GM21529 (cell line): ENCODE measurements around the gene ROBO1.

Experiments used
- ATAC-seq: cut with Tn5 transposase; IDR thresholded peaks from one replicate; pipeline ENCODE4 v1.9.1; 2021; ENCODE audit not compliant: unreplicated experiment

The ROBO1 gene

GRCh38 chr3:78992830-78993229, 775.0 kb downstream of the ROBO1 start:
- no peak for ATAC-seq

GRCh38 chr3:78992400-78992799, 775.4 kb downstream of the ROBO1 start:
- no peak for ATAC-seq

DNA sequence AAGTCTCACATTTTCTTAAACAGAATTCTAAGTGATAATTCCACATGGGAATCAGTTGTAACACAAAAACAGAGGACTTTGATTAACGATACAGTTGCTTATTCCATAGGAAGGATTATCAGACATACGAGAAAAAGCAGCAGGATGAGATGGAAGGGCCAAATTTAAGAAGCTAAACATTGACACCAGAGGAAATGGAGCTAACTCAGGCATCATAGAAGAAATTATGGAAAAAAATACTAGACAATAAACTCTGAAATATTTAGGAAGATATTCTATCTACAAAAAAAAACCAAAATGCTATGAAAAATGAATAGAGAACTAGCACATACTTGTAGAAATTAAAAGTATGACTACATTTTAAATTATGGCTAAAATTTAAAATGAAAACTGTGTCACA, 776.1 kb downstream of the ROBO1 start:
- no peak for ATAC-seq

- ATAC-seq = no peak
These were observed 777.6 kb downstream of the ROBO1 start for GRCh38 chr3:78990156-78990555.

- ATAC-seq = no peak
These were observed 779.5 kb downstream of the ROBO1 start for GRCh38 chr3:78988324-78988723.

DNA sequence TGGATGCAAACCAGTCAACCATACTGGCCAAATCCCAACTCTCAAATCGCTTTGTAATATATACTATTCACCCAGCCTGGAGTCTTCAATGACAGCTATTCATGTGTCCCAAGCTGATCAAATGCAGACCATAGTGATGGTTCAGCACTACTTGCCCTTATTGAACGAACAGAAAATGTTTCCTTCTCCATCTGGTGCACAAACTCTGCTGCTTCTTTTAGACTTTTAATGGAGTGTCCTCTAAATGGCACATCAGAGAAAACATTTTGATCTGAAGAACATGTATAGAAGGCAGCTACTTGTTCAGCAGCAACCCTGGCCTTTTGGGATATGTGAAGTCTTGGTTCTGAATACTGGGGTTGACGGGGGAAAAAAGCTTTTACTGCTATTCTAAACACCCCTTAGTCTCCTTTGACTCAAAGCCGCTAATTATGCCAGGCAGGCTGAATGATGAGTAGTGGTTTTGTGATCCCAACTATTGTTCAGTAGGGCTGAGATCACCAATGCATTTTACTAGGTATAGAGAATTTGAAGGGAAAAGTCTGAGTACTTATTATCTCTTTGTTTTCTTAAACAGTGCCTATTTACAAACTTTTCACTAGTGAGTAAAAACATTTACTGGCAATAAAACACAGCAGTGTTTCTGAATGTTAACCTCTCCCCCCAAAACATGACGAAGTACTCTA, 781.2 kb downstream of the ROBO1 start:
- ATAC-seq = no peak

- no peak for ATAC-seq
These were observed 781.8 kb downstream of the ROBO1 start for GRCh38 chr3:78985981-78986380.

DNA sequence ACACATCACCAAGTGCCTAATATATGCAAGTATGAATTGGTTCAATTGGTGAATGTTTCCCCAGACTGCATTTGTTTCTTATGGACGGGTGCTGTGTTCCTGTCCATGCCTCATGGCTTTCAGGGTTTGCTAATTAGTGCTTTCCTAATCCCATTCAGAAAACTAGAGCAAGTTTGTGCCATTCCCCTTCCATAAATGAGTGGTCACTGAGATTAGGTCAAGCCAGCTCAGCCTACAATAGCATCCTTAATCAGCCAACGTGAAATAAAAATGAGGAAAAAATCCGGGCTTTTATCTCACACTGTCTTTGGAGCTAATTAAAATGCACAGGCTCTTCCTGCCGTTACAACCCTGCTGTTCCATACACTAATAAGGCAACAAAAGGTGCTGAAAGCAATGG, 788.8 kb downstream of the ROBO1 start:
- ATAC-seq = no peak

DNA sequence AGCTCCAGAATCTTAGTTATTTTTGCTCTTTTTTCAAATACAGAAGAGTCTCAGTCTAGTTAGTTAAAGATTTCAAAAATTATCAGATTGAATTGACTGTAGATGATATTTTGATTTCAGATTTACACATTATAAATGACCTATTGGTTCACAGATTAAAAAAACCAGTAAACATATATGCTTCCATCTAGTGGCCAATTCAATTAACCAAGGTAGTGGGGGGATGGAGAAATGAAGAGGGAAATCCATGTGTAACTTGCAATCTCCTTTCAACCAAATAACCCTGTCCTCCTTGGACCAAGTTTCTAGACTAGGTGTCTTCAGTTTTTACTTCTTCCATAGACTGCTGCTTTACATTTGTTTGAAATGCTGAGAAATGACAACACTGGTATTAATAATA, 789.8 kb downstream of the ROBO1 start:
- no peak for ATAC-seq

DNA sequence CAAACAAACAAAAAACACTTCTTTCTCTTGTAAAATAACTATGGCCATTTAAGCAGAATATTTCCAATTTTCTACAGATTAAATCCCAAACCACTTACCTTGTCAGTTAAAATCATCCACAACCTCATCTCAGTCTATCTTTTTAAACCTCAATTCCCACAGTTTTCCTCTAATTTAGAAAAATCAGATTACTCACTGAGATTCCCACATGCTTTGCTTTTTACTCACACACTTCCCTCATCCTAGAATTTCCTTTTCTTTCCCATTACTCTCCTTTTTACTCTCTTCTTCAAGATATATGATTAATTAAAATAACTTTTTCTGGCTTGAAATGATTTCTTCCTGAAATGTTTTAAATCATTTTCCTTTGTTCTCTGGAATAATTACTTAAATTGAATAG, 790.7 kb downstream of the ROBO1 start:
- no peak for ATAC-seq

GRCh38 chr3:78976200-78976599, 791.6 kb downstream of the ROBO1 start:
- no peak for ATAC-seq

GRCh38 chr3:78974181-78974790, 793.5 kb downstream of the ROBO1 start:
- no peak for ATAC-seq

GRCh38 chr3:78972617-78973301, 795.0 kb downstream of the ROBO1 start:
- no peak for ATAC-seq

DNA sequence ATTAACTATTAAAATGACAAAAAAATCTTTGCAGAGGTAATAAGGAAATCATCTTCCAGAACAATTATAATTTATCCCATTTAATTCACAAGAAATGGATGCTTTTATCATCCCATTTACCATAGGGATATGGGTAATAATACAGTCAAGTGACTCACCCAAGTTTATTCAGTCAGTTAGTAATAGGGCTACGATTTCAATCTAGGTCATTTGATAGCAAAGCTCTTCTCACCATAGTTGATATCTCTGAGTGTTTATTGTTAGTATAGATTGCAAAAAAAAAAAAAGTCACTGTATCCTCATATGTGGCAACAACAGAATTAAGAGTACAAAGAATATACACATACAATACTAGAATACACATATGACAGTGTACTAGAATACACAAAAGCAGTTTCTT, 797.1 kb downstream of the ROBO1 start:
- no peak for ATAC-seq

- no peak for ATAC-seq
These were observed 798.3 kb downstream of the ROBO1 start for GRCh38 chr3:78969483-78969882.

- no peak for ATAC-seq
These were observed 800.7 kb downstream of the ROBO1 start for GRCh38 chr3:78967061-78967460.

DNA sequence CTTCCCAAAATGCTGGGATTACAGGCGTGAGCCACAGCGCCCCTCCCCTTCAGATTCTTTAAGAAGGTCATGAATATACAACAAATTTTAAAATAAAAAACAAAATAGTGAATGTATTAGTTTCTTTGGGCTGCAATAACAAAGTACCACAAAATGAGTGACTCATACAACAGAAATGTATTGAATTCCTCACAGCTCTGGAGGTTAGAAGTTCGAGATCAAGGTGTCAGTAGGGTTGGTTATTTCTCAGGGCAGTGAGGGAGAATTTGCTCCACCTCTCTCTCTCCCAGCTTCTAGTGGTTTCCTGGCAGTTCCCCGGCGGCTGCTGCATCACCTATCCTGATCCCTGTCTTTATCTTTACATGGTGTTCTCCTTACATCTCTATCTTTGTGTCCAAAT, 804.0 kb downstream of the ROBO1 start:
- ATAC-seq = no peak

DNA sequence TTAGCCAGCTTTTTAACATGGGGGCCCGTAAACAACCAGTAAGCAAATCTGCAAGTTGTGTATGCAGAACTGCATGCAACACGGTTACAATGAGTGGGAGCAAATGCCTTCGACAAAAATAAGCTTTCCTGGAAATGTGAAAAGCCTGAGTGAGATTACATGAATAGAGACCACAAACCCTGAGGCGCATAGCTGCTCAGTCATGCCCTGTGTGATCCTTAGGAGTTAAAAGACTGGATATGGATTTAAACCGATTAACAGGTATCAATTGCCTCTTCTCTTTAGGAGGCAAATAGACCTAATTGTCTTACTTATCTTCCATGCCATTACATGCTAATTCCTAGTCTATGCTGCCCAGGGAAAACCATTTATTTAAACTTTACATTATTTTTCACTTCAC, 810.3 kb downstream of the ROBO1 start:
- no peak for ATAC-seq

- no peak for ATAC-seq
These were observed 816.4 kb downstream of the ROBO1 start for GRCh38 chr3:78951342-78951945.

GRCh38 chr3:78941587-78941986, 826.2 kb downstream of the ROBO1 start:
- no peak for ATAC-seq

GRCh38 chr3:78940626-78941025, 827.2 kb downstream of the ROBO1 start:
- ATAC-seq = no peak

GRCh38 chr3:78940128-78940527, 827.7 kb downstream of the ROBO1 start:
- no peak for ATAC-seq
